GM21423 (cell line): Measurements from ENCODE around the gene RASGRF1.
"Not testable (repeated sequence)": the region's sequence is repeated elsewhere in the genome, so short reads cannot be mapped to it uniquely, and the experiment has no call there.

Experiments used
- ATAC-seq: cut with Tn5 transposase; IDR thresholded peaks from one replicate; pipeline ENCODE4 v1.9.1; 2021; ENCODE audit warnings: mild to moderate bottlenecking, moderate library complexity; ENCODE audit not compliant: unreplicated experiment

RASGRF1 gene, protein sequence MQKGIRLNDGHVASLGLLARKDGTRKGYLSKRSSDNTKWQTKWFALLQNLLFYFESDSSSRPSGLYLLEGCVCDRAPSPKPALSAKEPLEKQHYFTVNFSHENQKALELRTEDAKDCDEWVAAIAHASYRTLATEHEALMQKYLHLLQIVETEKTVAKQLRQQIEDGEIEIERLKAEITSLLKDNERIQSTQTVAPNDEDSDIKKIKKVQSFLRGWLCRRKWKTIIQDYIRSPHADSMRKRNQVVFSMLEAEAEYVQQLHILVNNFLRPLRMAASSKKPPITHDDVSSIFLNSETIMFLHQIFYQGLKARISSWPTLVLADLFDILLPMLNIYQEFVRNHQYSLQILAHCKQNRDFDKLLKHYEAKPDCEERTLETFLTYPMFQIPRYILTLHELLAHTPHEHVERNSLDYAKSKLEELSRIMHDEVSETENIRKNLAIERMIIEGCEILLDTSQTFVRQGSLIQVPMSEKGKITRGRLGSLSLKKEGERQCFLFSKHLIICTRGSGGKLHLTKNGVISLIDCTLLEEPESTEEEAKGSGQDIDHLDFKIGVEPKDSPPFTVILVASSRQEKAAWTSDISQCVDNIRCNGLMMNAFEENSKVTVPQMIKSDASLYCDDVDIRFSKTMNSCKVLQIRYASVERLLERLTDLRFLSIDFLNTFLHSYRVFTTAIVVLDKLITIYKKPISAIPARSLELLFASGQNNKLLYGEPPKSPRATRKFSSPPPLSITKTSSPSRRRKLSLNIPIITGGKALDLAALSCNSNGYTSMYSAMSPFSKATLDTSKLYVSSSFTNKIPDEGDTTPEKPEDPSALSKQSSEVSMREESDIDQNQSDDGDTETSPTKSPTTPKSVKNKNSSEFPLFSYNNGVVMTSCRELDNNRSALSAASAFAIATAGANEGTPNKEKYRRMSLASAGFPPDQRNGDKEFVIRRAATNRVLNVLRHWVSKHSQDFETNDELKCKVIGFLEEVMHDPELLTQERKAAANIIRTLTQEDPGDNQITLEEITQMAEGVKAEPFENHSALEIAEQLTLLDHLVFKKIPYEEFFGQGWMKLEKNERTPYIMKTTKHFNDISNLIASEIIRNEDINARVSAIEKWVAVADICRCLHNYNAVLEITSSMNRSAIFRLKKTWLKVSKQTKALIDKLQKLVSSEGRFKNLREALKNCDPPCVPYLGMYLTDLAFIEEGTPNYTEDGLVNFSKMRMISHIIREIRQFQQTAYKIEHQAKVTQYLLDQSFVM (N-terminal part only)

DNA sequence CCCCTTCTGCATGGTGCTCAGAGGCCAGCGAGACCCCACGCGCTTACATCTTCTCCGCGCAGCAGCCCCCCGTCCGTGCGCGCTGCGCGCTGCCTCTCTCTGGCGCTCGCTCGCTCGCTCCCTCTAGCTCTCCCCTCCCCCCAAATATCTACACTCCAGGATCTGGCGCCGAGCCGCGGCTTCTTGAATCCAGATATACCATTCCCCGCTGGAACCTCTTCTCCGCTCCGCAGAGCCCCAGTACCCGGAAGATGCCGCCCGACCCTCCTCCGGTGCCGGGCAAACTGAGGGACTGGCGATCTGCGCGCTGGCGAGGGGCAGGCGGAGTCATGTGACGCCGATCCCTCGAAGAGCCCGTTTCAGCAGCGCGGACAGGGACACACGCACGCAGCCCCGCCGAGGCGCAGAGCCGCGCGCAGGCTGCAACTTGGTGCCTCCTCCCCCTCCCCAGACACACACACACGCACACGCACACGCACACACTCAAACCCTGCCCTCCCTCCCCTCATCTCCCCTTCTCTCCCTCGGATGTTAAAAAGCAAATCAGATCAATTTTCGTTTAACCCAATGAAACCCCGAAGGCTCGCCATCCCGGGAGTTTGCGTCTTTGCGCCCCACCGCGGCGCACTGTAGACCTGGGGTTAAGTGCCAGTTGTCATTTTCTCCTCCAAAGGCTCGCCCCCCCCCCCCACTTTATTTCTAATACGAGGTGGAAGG lies at the start of gene RASGRF1:
TSS of gene RASGRF1 (minus strand) at position 294 of the 717 bp plus-strand sequence. CDS start at position 12, 282 bp downstream.
- ATAC-seq = no peak

DNA sequence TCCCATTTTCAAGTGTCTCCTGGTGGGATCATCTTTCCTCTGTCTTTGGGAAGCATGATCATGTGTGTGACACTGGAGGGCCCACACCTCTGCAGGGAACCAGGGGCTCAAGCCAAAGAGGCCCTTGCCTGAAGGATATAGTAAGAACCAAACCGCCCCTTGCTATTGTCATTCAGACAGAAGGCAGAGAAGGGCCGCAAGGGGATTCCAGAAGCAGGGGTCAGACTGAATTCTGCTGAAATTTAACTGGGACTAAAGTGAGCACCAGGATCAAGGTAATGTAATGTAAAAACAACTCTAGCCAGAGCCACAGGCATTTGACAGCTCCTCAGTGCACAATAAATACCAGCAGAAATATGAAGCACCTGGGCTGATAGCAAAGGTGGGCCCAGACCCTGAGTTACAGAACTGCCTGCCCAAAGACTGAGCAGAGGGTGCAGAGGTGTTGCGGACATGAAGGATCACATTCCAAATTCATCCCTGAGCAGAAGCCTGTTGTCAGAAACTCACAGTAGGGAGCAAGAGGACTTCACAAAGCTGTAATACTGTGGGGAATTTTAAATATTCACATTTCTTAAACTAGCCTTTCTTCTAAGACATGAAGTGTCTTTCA lies 46.0 kb upstream of the RASGRF1 start:
- no peak for ATAC-seq

GRCh38 chr15:79133309-79133708 lies 42.7 kb upstream of the RASGRF1 start:
- ATAC-seq = no peak

DNA sequence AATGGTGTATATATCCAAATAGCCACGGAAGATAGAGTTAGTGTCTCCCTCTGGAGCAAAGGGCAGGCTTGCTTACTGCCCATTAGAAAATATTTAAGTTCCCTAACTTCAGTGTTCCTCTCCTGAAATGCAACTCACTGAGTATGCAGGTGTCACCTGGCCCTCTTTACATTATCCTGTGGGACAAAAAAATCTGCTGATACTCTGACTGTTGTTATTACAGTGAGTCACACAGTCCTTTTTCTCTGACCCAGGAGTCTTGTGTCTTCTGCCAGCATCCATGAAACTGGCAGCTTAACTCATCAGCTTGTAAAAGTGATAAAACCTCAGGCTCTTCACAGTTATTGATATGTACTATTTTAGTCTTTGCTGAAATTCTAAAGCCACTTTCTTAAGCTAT lies 42.2 kb upstream of the RASGRF1 start:
- ATAC-seq = no peak

DNA sequence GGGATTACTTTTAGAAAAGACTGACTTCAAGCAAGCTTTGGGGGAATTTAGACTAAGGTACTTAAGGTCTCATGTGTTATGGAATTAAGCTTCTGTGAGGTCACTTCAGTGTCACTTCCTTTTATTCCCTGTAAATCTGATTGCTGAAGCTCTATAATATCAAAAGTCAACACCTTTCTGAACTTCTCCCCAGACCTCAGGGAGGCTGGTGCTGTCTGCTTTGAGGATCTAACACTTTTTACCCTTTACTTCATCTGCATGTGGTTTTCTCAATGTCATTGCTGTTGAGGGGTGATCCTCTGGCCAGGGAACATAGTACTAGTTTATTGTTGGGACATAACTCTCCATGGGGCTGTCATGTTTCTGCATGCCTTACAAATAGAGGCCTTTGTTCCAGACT lies 41.8 kb upstream of the RASGRF1 start:
- no peak for ATAC-seq

- ATAC-seq = no peak
These were observed 40.1 kb upstream of the RASGRF1 start for GRCh38 chr15:79130535-79131130.

DNA sequence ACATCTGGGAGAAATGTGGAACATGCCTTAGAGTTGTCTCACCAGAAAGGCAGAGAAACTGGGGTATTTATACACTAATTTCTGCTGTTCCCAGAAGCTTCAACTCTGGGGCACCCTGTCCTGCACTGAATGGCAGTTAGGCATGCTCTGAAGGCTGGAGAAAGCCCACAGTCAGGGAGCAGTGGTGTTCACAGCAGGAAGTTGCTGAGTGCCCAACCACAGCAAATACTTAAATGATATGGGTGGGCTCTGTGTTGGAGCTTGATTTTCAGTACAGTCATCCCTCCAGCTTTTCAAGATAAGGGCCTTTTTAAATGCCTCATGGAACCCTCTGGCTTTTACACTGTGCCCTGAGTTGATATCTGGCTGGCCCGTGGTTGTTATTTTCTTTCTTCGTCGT lies 38.7 kb upstream of the RASGRF1 start:
- no peak for ATAC-seq

DNA sequence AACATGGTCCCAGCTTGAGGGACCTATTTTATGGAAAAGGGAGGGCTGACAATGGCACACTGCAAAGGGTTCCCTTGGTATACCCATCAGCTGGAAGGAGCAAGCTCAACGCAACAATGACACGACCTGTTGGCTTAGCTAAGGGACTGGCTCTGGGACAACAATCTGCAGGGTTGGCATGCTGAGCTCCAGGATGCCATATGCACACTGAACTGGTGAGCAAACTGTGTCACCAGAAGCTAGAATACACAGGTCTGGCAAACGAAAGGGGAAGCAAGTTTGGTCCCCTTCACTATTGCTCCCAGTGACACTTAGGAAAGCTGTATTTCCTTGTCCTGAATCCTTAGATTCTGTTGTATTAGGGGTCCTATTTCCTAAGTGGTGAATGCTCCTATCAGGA lies 38.0 kb upstream of the RASGRF1 start:
- ATAC-seq = no peak

DNA sequence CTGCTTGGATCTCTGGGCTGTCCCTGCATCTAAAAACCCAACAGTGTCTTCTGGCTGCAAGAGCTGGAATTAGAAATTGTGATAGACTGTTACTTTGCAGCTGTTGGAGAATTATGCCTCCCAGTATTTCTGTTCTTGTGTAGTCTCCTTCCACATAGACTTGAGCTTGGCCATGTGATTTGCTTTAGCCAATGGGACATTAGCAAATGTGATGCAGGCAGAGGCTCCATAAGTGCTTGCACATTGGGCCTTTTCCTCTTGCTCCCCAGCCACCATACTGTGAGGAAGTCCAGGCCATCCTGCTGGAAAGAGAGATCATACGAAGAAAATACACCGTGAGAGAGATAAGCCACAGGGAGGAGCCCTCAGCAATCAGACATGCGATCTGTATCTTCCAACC lies 33.8 kb upstream of the RASGRF1 start:
- no peak for ATAC-seq

DNA sequence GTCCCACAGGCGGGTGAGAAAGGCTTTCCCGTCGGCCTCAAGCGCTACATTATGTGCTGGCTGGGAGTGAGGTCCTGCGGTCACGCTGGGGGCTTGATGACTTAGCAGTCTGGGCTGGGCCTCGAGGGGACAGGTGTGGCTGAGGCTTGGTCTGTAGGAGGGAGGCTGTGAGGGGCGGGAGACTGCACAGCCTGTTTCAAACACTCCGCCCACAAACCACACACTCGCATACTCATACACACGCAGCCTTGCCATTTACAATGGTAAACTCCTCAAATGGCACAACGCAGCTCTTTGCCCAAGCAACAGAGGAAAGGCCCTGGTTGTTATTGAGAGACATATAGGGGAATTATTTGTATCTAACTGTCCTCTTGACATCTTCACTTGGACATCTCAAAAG lies 32.4 kb upstream of the RASGRF1 start:
- no peak for ATAC-seq

DNA sequence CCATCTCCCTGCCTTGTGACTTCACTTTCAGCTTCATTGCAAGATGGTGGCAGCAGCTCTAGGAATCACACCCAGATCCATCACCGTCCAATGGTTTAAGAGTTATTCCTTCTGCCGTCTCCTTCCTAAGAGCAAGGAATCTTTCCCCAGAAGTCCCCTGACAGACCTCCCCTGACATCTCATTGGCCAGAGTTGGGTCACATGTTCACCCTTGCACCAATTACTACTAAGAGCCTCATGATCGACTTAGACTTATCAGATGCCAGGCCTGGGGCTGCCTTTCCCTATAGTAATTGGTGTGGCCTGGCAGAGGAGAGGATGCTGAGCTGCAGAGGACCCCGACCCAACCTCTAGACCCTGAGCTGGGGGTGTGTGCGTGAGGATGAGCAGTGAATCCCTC lies 31.8 kb upstream of the RASGRF1 start:
- ATAC-seq = no peak

DNA sequence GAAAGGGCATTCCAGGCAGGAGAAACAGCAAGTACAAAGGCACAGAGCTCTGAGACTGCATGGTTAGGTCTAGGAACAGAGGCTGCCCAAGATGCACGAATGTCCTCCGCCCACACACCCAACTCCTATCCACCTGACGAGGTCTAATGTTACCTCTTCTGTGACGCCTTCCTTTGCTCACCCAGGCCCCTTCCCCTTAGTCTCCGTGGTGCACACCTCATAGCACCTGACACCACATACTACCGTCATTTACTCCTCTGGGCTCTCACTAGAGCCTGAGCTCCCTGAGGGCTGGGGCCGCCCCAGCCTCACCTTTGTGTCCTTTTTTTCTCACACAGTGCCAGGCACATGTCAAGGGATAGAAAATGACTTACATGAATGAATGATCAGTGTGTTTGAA lies 31.0 kb upstream of the RASGRF1 start:
- ATAC-seq = no peak

GRCh38 chr15:79117442-79118204 lies 27.0 kb upstream of the RASGRF1 start:
- no peak for ATAC-seq

DNA sequence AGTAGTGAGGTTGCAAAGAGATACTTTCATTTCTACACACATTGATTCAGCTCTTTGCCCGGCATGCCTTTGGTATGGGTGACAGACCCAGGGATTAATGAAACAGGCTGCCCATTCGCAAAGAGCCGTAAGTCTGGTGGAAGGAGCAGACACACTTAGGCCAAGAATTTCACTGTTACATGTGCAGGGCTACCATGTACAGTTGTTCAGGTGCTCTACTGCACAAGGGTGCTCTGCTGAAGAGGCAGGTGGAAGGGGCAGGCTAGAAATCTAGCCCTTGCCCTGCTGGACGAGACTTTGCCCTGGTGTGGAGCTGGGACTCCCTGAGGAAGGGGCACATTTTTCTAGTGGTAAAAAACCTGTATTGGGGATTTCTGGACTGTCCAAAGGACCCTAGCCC lies 26.2 kb upstream of the RASGRF1 start:
- no peak for ATAC-seq

- no peak for ATAC-seq
These were observed 25.5 kb upstream of the RASGRF1 start for GRCh38 chr15:79115986-79116665.

- ATAC-seq = no peak
These were observed 23.3 kb upstream of the RASGRF1 start for GRCh38 chr15:79113831-79114230.

DNA sequence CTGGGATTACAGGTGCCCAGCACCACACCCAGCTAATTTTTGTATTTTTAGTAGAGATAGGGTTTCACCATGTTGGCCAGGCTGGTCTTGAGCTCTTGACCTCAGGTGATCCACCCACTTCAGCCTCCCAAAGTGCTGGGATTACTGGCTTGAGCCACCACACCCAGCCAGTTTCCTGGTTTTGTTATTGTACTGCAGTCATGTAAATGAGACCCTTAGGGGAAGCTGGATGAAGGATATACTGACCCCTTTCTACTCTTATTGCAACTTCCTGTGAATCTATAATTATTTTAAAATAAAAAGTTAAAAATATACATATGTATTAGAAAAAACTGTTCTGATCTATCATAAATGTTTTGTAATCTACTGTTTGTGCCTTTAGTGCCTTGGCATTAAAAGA lies 20.8 kb upstream of the RASGRF1 start:
- ATAC-seq = not testable (repeated sequence)

DNA sequence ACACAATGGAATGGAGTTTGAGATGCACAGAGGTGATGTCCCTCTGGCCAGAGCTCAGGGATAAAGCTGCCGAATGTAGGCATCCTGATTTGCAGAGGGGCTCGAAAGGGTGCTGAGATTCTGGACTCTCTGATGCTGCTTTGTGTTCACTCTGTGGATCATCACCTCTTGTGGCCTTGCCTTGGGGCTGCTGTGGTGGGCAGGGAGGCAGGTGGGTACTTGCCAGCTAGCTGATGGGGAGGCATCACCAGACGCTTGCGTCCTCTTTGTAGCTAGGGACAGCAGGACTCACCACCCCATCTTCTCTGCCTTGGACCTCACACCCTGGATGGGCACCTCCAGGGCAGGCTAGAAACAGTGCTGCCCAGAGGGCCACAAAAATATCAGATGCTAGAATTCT lies 14.6 kb upstream of the RASGRF1 start:
- no peak for ATAC-seq
